Nephron (organoid): ENCODE data around the gene DDI1.

Experiments
- H3K27ac Mint-ChIP-seq, 3 experiments: 2 replicates each; pipeline ENCODE4 v1.8.0; 2020; ENCODE audit warnings: mixed read lengths in 3 of 3, mild to moderate bottlenecking in 2 of 3, moderate library complexity in 1 of 3
- H3K27me3 Mint-ChIP-seq: 2 replicates; pipeline ENCODE4 v1.8.0; 2021; ENCODE audit warnings: low read depth, mild to moderate bottlenecking, moderate library complexity, mixed read lengths
- H3K36me3 Mint-ChIP-seq: 2 replicates; pipeline ENCODE4 v1.8.0; 2020; ENCODE audit warnings: low read depth, mixed read lengths
- H3K4me1 Mint-ChIP-seq: 2 replicates; pipeline ENCODE4 v1.8.0; 2020; ENCODE audit warnings: mixed read lengths
- H3K4me3 Mint-ChIP-seq, 3 experiments: 2 replicates each; pipeline ENCODE4 v1.8.0; 2020; ENCODE audit warnings: mild to moderate bottlenecking in 3 of 3, mixed read lengths in 3 of 3, moderate library complexity in 2 of 3
- H3K9me3 Mint-ChIP-seq: 2 replicates; pipeline ENCODE4 v1.8.0; 2020; ENCODE audit warnings: mixed read lengths
- TF ChIP-seq, protein P1 (sequence below), 3 experiments: fragments of 200-600 bp; sonication (generic); IDR thresholded peaks; one replicate each; pipeline ENCODE4 v1.5.0; 2021; ENCODE audit warnings: antibody characterized with exemption in 3 of 3; ENCODE audit not compliant: unreplicated experiment in 3 of 3

The DDI1 gene

DNA sequence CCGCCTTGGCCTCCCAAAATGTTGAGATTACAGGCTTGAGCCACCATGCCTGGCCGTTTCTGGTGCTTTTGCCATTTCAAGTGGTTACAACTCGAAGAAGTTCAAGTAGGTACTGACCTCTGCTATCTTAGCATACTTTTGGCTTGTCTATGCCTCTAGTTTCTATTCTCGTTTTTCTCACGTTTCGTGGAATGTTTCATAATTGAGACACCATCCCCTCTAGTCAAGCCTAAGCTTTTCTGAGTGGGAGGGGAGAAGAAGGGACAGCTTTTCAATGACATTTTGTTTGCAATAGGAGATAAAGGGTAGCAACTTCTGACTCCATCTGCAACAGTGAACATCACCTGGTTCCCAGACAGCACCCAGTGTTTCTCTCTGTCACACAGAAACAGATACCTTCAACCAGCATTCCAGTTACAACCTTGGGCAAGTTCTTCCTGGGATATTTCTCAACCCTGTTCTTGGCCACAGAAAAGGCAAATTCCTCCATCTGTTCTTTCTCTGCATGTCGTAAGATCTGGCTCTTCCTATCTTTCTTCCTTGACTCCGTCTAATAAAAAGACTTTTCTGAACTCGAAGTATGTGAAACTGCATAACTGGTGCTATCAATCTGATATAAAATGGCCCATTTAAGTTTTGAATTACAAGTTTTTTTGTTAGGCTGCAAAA, 25.5 kb downstream of the DDI1 start:
- H3K4me1 Mint-ChIP-seq = no peaks in the 10 kb centered on the region

DNA sequence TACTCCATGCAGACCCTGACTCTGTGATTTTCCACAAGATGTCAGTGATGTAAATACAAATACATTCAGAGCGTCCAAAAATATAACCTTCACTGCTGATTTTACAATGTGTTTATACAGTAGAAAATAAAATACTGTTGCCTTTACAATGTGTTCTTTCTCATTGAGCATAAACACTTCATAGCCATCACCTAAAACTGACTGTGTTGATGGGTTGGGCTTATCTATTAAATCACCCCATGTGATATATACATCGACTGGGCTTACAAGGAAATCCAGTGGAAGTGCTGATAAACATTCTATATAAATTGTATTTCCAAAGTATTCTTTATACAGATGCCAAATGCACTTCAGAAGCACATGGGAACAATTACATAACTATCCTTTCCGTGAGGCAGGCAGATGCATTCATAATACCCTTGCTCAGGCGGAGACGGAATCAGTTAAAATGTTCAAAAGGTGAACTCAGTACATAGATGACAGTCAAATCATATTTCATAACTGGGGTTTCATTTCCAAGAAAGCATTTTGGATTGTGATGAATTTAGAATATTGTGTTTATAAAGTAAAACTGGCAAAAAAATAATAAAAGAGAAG, 27.7 kb downstream of the DDI1 start:
- Mint-ChIP-seq H3K4me3 (no peak overlapping the region), H3K27me3 (no peaks in the 10 kb centered on the region), H3K9me3 (peaks cover 4% of the 10 kb centered on the region), H3K36me3 (no peaks in the 10 kb centered on the region), H3K27ac (no peak overlapping the region), H3K4me1 (no peaks in the 10 kb centered on the region)
- TF ChIP-seq, protein P1, sequence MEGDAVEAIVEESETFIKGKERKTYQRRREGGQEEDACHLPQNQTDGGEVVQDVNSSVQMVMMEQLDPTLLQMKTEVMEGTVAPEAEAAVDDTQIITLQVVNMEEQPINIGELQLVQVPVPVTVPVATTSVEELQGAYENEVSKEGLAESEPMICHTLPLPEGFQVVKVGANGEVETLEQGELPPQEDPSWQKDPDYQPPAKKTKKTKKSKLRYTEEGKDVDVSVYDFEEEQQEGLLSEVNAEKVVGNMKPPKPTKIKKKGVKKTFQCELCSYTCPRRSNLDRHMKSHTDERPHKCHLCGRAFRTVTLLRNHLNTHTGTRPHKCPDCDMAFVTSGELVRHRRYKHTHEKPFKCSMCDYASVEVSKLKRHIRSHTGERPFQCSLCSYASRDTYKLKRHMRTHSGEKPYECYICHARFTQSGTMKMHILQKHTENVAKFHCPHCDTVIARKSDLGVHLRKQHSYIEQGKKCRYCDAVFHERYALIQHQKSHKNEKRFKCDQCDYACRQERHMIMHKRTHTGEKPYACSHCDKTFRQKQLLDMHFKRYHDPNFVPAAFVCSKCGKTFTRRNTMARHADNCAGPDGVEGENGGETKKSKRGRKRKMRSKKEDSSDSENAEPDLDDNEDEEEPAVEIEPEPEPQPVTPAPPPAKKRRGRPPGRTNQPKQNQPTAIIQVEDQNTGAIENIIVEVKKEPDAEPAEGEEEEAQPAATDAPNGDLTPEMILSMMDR (IDR thresholded peaks at IDR 0.05; ENCODE audit: unreplicated experiment in 3 of 3) = no peak

More for the DNA sequence above, 25.5 kb downstream of the DDI1 start:
- Mint-ChIP-seq H3K36me3 (no peaks in the 10 kb centered on the region), H3K9me3 (peaks cover 4% of the 10 kb centered on the region), H3K27me3 (no peaks in the 10 kb centered on the region), H3K4me3 (no peak overlapping the region), H3K27ac (no peak overlapping the region)
- TF ChIP-seq, protein P1 (IDR thresholded peaks at IDR 0.05; ENCODE audit: unreplicated experiment in 3 of 3) = no peak

- Mint-ChIP-seq H3K4me3 (no peak overlapping the region), H3K36me3 (no peaks in the 10 kb centered on the region), H3K9me3 (peaks cover 4% of the 10 kb centered on the region), H3K27ac (no peak overlapping the region), H3K4me1 (no peaks in the 10 kb centered on the region), H3K27me3 (no peaks in the 10 kb centered on the region)
- TF ChIP-seq, protein P1 (IDR thresholded peaks at IDR 0.05; ENCODE audit: unreplicated experiment in 3 of 3) = no peak
Observed at GRCh38 chr11:104067534-104067933, 31.1 kb downstream of the DDI1 start.

DNA sequence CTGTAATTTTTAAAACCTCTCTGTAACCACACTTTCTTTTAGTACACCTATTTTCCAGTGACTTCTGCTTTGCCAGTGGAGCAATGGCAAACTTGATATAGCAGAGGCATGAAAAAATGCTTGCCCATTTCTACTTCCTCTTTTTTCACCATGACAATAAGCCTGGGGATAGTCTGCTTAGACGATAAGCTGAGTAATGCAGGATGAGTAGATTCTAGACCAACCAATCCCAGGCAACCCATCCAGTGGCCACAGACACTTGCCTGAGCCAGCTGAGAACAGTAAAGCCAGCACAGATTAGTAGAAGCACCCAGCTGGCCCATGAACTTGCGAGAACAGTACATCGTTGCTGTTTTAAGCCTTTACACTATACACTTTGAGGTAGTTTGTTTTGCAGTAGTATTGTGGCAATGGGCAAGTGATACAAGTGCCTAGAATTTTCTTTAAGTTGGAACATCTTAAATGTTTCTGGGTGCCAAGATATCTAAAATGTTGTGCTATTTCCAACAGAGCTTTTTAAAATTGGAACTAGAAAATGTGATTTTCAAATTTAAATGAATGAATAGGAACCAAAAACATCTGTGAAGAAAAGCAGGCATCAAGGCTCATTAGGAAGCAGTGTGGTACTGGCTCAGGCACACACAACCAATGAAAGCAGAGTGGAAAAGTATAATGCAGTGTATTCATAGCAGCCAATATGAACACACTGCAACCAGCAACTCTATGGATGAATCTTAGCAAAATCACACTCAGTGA, 37.7 kb downstream of the DDI1 start:
- Mint-ChIP-seq H3K36me3 (no peaks in the 10 kb centered on the region), H3K27me3 (no peaks in the 10 kb centered on the region), H3K9me3 (no peaks in the 10 kb centered on the region), H3K4me3 (no peak overlapping the region), H3K4me1 (no peaks in the 10 kb centered on the region), H3K27ac (no peak overlapping the region)
- TF ChIP-seq, protein P1 (IDR thresholded peaks at IDR 0.05; ENCODE audit: unreplicated experiment in 3 of 3) = no peak

GRCh38 chr11:104075091-104075490, 38.7 kb downstream of the DDI1 start:
- Mint-ChIP-seq H3K9me3 (no peaks in the 10 kb centered on the region), H3K27ac (no peak overlapping the region), H3K36me3 (no peaks in the 10 kb centered on the region), H3K4me1 (no peaks in the 10 kb centered on the region), H3K27me3 (no peaks in the 10 kb centered on the region), H3K4me3 (no peak overlapping the region)
- TF ChIP-seq, protein P1 (IDR thresholded peaks at IDR 0.05; ENCODE audit: unreplicated experiment in 3 of 3) = no peak
